Fibroblast of villous mesenchyme (primary cell): Measurements from ENCODE around the gene DOCK2. TPM values are rescaled to one million over a fixed set of nuclear protein-coding genes. Genes with fewer than 3 reads are reported as not detected.

Experiments
- DNase-seq: peaks from one replicate; pipeline ENCODE4 v3.0.0-alpha.2; 2010; ENCODE audit warnings: low read depth
- H3K4me3 ChIP-seq: 2 replicates; pipeline ENCODE4 v1.5.1; 2011; ENCODE audit warnings: low read depth, mild to moderate bottlenecking, low read length
- total RNA-seq: library from RNA; depleted of rRNA; stranded (reverse); fragments of >200 nt; gene quantifications from 2 replicates; pipeline ENCODE4 v1.2.3, GENCODE V29; 2012
- TF ChIP-seq, protein P1 (sequence below): IDR thresholded peaks from 2 replicates; pipeline ENCODE4 v1.5.1; 2012; ENCODE audit warnings: low read depth, mild to moderate bottlenecking, low read length; ENCODE audit not compliant: insufficient read depth

Gene DOCK2
- total RNA-seq, 1 donor, result 7.3 TPM

DNA sequence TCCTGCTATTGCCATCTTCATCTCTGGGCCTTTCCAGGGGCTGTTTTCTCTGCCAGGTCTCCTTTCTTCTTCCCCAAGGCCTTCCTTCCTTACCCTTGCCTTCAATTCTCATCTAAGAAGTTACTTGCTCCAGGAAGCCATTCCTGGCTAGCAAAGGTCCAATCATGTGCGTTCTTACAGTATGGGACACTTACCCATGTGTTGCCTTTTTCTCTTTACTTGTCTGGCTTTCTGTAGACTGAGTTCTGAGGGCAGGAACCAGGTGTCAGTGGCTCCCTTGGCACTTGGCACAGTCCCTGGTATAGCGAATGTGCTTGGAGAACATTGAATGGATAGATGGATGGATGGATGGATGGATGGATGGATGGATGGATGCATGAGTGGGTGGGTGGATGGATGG is 478.9 kb downstream of the DOCK2 start:
- TF ChIP-seq, protein P1, sequence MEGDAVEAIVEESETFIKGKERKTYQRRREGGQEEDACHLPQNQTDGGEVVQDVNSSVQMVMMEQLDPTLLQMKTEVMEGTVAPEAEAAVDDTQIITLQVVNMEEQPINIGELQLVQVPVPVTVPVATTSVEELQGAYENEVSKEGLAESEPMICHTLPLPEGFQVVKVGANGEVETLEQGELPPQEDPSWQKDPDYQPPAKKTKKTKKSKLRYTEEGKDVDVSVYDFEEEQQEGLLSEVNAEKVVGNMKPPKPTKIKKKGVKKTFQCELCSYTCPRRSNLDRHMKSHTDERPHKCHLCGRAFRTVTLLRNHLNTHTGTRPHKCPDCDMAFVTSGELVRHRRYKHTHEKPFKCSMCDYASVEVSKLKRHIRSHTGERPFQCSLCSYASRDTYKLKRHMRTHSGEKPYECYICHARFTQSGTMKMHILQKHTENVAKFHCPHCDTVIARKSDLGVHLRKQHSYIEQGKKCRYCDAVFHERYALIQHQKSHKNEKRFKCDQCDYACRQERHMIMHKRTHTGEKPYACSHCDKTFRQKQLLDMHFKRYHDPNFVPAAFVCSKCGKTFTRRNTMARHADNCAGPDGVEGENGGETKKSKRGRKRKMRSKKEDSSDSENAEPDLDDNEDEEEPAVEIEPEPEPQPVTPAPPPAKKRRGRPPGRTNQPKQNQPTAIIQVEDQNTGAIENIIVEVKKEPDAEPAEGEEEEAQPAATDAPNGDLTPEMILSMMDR, result no peak
- no peak for DNase-seq
- H3K4me3 ChIP-seq, result no peak overlapping the region

DNA sequence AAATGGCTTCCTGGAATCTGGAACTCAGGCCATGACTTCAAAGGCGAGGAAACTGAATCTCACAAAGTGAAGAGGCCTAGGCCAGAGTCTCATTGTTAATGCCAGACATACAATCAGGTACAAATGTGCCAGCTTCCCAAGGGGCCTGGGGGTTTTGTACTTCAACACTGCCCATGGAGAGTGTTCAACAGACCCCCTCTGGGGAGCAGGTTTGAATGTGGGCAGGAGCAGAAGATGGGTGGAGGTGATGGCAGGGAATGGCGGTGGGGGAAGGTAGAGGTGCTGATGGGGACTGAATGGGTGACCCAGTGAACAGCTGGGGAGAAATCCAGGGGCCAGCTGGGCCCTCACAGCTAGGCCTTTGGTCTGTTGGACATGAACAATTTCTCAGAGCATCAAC is 480.7 kb downstream of the DOCK2 start:
- TF ChIP-seq, protein P1, result no peak
- no peak for DNase-seq
- no peak overlapping the region for H3K4me3 ChIP-seq

DNA sequence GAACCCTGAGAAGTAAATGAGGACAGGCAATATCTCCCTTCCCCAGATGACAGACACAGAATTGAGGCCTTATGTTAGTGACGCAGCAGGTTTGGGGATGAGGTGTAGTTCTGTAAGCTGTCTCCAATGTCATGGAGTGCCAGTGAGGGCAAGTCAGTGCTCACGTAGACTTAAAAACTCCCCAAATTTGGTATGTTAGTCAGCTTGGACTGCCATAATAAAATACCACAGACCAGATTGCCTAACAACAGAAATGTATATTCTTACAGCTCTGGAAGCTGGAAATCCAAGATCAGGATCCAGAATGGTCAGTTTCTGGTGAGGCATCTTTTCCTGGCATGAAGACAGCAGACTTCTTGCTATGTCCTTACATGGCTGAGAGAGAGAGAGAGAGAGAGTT is 483.5 kb downstream of the DOCK2 start:
- peak; percentile 33 for DNase-seq
- TF ChIP-seq, protein P1, result no peak
- H3K4me3 ChIP-seq, result no peak overlapping the region

GRCh38 chr5:170121321-170121720 is 484.2 kb downstream of the DOCK2 start:
- H3K4me3 ChIP-seq, result no peak overlapping the region
- DNase-seq, result no peak
- TF ChIP-seq, protein P1, result no peak

DNA sequence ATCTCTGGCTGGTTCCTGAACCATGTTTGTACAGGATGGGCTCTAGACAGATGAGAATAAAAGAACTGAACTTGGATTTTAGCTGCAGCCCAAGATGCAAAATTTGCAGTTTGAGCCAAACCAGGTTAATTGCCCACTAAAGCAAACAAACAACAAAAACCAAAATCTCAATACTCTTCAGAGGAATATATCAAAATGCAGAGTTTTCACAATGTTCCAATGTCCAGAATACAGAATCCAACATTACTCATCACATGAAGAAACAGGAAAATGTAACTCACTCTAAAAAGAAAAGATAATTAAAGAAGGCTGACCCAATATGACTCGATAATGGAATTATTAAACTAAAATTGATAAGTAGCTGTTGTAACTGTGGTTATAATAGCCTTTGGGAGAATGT is 489.0 kb downstream of the DOCK2 start:
- H3K4me3 ChIP-seq, result no peak overlapping the region
- TF ChIP-seq, protein P1, result no peak
- no peak for DNase-seq

DNA sequence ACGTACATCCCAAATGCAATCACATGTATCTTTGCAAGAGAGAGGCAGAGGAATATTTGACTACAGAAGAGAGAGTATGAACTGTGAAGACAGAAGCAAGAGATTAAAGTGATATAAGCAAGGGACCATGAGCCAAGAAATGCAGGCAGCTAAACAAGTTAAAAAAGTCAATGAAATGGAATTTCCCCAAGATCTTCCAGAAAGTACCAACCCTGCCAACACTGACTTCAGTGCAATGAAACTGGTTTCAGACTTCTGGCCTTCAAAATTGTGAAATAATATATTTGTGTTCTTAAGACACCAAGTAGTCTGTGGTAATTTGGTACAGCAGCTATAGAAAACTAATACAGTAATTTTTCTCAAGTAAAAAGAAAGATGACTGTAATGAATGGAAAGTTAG is 489.6 kb downstream of the DOCK2 start:
- no peak for DNase-seq
- TF ChIP-seq, protein P1, result no peak

DNA sequence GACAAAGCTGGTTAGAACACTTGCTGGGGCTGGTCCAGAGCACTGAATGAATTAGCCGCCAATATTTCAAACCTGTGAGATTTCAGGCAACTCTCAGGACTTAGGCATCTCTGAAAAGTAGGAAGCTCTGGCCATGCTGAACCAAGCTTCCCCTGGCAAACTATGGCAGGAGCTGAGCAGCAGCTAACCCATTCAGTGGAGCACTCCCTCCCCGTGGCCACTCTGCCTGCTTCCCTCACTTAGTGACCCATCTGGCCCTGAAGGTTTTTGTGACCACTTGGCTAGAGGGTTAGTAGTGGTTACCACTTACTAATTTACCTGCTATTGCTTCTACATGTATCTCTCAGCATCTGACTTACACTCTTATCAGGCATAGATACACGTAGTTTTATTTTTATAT is 494.2 kb downstream of the DOCK2 start:
- TF ChIP-seq, protein P1, result no peak
- no peak for DNase-seq
- H3K4me3 ChIP-seq, result no peak overlapping the region

More for the DNA sequence above, 489.6 kb downstream of the DOCK2 start:
- H3K4me3 ChIP-seq, result no peak overlapping the region
